Smooth muscle cell of the pulmonary artery (primary cell): ENCODE results near the gene COG5. TPM values are rescaled to one million over a fixed set of nuclear protein-coding genes. Genes with fewer than 3 reads are reported as not detected.

Experiments used
- total RNA-seq: library from RNA; depleted of rRNA; stranded (reverse); fragments of >200 nt; gene quantifications from 2 replicates; pipeline ENCODE4 v1.2.3, GENCODE V29; 2014

COG5 gene
- total RNA-seq, result 51.6 and 59.3 TPM in 2 replicates

DNA sequence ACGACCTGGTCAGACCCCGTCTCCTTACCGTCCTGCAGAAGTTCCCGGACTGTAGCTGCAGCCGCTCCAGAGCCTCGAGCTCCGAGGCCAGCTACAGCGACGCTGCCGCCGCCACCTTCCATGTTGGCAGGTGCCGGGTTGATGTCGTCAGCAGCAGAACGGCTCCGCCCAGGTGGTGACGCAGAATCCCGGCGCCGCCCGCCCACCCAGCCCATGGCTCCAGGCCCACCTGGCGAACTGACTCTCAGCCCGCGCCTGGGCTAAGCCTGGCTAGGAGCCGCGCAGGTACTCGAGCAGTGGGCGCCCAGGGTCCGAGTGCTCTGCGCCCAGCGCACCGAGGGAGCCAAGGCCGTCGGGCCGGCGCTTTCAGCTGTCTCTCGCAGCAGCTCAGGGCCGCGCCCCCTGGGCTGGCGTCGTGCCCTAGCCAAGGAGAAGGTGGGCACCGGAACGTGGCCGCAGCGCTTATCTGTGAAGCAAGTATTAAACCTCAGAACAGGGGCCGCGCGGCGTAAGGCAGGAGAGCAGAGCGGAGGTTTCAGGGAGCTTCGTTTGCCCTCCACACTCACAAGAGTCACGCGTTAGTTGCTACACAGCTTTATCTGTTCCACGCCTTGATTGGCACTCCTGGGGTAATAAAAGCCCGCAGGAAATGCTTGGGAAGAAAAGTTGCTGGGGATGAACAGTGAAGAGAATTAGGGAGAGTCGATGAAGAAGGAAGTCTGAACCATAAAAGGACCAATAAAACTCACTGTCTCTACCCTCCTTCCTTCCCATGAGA lies at the start of gene COG5, which contains the start of gene DUS4L:
Gene COG5, minus strand, starts transcription at position 146 of the 778 bp plus-strand sequence. Its CDS starts 24 bp downstream, at position 122.
Gene DUS4L, plus strand, starts transcription at position 197 of the 778 bp plus-strand sequence. CDS start 3,100 bp downstream, outside the sequence.

DNA sequence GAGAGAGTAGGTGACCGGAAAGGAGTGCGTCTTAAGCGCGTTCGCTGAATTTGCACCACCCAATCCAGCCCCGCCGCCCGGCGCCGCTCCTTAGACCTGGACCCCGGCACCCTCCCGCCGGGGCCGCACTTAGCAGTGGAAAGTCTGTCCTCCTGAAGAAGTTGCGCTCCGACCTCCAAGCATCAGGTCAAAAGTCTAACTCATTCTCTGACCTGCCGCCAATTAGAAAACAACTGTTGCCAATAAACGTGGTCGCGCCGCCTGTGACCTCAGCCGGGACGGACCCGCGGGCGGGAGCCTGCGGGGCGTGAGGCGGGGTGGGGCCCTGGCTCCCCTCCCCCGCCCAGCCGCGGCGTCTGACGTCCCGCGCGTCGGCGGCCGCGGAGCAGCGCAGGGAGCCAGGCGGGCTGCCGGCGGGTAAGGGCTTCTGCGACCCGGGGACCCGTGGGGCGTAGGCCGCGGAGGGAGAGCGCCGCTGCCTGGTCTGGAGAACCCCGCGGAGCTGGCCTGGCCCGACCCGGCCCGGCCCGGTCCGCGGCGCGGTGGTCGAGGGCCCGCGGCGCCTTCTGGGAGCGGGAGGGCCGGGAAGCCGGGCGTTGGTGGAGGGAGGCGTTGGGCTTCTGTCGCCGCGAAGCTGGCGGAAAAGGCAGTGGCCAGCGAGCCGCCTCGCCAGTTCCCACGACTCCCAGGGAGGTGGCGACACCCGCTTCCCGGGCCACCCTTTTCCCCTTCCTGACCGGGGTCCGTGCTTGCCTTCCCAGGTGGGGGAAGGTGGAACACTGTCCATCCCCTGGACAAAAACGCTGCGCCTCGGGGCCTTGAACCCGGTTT lies 16.4 kb upstream of the COG5 start, which contains the start of gene BCAP29:
Gene BCAP29, plus strand, starts transcription at position 362 of the 831 bp plus-strand sequence. CDS start 527 bp downstream, outside the sequence.

GRCh38 chr7:107469929-107470328 lies 93.8 kb downstream of the COG5 start, which contains the start of gene GPR22:
GPR22 (plus strand) TSS chr7:107470057; CDS start chr7:107474061, 4,004 bp downstream.

DNA sequence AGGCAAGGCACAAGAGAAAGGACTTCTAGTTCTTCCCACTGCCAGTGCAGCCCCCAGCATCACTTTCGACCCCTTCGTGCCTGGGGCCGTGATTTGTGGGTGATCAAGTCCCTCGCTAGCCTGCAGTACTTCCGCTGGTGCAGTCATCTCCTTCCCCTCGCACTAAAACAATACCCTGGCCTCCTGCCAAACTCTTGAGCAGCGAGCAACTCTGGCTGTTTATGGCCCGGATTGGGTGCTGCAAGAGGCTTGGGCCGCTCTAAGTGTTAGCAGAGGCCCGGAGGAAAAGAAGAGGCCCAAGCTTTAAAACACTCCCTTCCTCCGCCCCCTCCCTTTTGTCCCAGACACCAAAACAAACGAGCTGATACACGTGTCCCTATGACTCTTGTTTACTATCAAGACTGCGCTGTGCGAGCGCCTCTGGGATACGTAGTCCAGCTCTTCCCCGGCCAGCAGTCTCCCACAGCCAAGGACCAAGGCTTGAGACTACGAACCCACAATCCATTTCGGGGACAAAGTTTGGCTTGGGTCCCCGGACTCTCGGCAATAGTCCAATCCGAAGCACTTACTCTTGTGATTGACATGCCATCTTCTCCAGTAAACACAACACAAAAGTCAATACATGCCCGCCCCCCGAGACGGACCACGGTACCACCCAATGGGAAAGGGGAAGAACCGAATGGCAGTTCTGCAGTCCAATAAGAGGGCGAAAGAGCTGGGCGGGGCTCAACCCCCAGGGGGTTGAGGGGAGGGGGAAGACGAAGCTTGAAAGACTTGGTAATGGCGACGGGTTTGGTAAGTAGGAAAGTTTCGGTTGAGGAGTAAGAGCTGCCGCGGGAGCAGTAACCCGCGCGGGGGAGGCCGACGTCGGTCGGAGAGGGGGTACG lies 395.2 kb downstream of the COG5 start, which contains the start of gene HBP1:
Gene HBP1, plus strand, starts transcription at position 771 of the 887 bp plus-strand sequence. CDS start 10,891 bp downstream, outside the sequence.

Other genes starting within 250 kb of the COG5 start
- gene GPR22, start 93.9 kb downstream of the COG5 start, total RNA-seq, result not detected in 2 replicates
- 5.5 and 7.9 TPM in 2 replicates for gene DUS4L, start 51 bp upstream of the COG5 start, total RNA-seq
- 45.7 and 45.9 TPM in 2 replicates for gene BCAP29, start 16.3 kb upstream of the COG5 start, total RNA-seq
- gene SLC26A4, start 96.9 kb upstream of the COG5 start, total RNA-seq, result 0.56 and 1.2 TPM in 2 replicates
- 11.1 and 14.9 TPM in 2 replicates for gene CBLL1, start 180.2 kb upstream of the COG5 start, total RNA-seq
- gene SLC26A3, start 239.3 kb upstream of the COG5 start, total RNA-seq, result not detected in 2 replicates